HFFc6 (cell line): ENCODE results near the gene FMN1. TPM values are rescaled to one million over a fixed set of nuclear protein-coding genes. Genes with fewer than 3 reads are reported as not detected.

ENCODE experiments used
- DNase-seq: peaks from one replicate; pipeline ENCODE4 v3.0.0-alpha.2; 2018
- H3K27ac Mint-ChIP-seq: 2 replicates; pipeline ENCODE4 v1.8.0; 2020; ENCODE audit warnings: mild to moderate bottlenecking, mixed read lengths
- H3K27me3 Mint-ChIP-seq: 2 replicates; pipeline ENCODE4 v1.8.0; 2021; ENCODE audit warnings: mild to moderate bottlenecking, moderate library complexity, mixed read lengths; ENCODE audit not compliant: insufficient read depth
- H3K36me3 Mint-ChIP-seq: 2 replicates; pipeline ENCODE4 v1.8.0; 2021; ENCODE audit warnings: low read depth, mixed read lengths
- H3K4me1 Mint-ChIP-seq: 2 replicates; pipeline ENCODE4 v1.8.0; 2020; ENCODE audit warnings: low read depth, mixed read lengths
- H3K4me3 Mint-ChIP-seq: 2 replicates; pipeline ENCODE4 v1.8.0; 2020; ENCODE audit warnings: mild to moderate bottlenecking, moderate library complexity, mixed read lengths
- H3K9me3 Mint-ChIP-seq: 2 replicates; pipeline ENCODE4 v1.8.0; 2020; ENCODE audit warnings: mild to moderate bottlenecking, mixed read lengths
- total RNA-seq, 6 experiments: library from RNA; stranded (reverse); fragmentation: NEBNext Ultra II Directional; extraction: Animal tissue kit (Norgen Biotek cat#: 25700); gene quantifications; 2 replicates in 1 of 6; 3 replicates in 5 of 6; pipeline ENCODE4 v1.2.3, GENCODE V29; 2021
- TF ChIP-seq, protein P1 (sequence below): fragments of 200-600 bp; sonication (generic); IDR thresholded peaks from 2 replicates; pipeline ENCODE4 v1.5.0; 2021; ENCODE audit warnings: antibody characterized with exemption, mild to moderate bottlenecking

Gene FMN1
- total RNA-seq, 6 experiments from 2014 or later: 8.3 to 14.0 (median 12.6) TPM

DNA sequence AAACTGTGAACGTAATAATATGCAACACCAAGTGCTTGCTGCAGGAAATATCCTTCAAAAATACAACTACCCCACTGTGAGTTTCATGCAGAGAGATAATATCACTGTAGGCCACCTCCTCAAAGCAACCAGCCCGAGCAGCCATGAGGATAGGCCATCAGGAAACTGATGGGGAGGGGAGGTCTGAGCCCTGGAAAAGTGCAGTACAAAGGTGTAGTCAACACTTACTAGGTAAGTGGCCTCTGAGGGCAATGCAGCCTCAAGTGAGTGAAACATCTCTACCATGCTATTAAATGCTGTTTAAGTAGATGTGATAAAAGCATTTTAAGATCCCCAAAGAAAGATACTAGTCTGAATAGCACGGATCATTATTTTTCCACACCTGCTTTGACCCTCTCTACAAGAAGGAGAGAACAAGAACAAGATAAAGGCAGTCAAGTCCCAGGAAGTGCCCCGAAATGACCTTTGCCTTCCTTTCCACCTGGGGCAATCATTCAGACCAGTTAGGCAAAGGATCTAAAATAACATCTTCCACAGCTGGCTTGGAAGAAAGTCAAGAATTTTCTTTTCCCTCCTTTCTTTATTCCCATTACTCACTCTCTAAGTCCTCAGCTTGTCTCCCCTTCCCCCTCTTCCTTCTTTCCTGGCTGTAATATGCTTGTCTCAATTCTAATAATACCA is 62.8 kb downstream of the FMN1 start:
- TF ChIP-seq, protein P1, sequence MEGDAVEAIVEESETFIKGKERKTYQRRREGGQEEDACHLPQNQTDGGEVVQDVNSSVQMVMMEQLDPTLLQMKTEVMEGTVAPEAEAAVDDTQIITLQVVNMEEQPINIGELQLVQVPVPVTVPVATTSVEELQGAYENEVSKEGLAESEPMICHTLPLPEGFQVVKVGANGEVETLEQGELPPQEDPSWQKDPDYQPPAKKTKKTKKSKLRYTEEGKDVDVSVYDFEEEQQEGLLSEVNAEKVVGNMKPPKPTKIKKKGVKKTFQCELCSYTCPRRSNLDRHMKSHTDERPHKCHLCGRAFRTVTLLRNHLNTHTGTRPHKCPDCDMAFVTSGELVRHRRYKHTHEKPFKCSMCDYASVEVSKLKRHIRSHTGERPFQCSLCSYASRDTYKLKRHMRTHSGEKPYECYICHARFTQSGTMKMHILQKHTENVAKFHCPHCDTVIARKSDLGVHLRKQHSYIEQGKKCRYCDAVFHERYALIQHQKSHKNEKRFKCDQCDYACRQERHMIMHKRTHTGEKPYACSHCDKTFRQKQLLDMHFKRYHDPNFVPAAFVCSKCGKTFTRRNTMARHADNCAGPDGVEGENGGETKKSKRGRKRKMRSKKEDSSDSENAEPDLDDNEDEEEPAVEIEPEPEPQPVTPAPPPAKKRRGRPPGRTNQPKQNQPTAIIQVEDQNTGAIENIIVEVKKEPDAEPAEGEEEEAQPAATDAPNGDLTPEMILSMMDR: no peak
- H3K27me3 Mint-ChIP-seq: no peaks in the 10 kb centered on the region; the same call in 1 of the 2 replicates
- peaks cover 6% of the 10 kb centered on the region for H3K9me3 Mint-ChIP-seq
- H3K36me3 Mint-ChIP-seq: peaks cover 7% of the 10 kb centered on the region
- peak overlapping the region; percentile 6; the same call in 1 of the 2 replicates for H3K4me3 Mint-ChIP-seq
- H3K27ac Mint-ChIP-seq: peak overlapping the region; percentile 14; the same call in 1 of the 2 replicates
- H3K4me1 Mint-ChIP-seq: peaks cover 61% of the 10 kb centered on the region
- DNase-seq: no peak

DNA sequence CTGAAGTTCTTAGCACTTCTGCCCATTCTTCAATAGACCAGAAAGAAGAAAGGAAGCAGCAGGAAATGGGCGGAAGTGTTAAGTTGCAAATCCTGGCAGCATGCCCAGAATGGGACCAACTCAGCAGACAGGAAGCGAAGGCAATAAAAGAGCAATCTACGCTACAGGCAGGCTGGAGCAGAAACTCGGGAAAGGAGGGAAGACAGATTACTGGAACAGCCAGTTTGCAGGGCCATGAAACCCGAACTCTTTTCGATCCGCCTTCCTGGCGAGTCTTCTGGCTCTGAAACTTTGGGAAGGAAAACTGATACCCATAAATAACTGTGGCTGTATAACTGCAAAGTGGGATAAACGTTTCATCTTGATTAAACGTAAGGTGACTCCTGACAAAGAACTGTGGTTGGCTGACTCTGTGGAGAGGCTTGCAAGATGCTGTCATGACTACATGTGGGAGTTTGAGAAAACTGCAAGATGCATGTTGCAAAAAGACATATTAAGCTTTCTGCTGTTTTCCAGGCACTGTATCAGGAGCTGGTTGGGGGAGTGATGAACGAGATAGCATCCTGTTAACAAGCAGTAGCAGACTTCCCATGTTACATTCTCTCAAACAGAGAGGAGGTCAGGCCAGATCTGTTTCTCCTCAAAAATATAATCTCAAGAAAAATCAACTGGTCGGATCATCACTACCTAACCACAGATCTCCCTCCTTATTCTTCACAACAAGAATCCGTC is 67.8 kb downstream of the FMN1 start:
- Mint-ChIP-seq H3K4me1 (peaks cover 45% of the 10 kb centered on the region), H3K27me3 (no peaks in the 10 kb centered on the region), H3K36me3 (peaks cover 7% of the 10 kb centered on the region), H3K9me3 (peaks cover 6% of the 10 kb centered on the region), H3K4me3 (peak overlapping the region; percentile 81), H3K27ac (peak overlapping the region; percentile 87)
- TF ChIP-seq, protein P1: no peak
- peak; percentile 94 for DNase-seq

DNA sequence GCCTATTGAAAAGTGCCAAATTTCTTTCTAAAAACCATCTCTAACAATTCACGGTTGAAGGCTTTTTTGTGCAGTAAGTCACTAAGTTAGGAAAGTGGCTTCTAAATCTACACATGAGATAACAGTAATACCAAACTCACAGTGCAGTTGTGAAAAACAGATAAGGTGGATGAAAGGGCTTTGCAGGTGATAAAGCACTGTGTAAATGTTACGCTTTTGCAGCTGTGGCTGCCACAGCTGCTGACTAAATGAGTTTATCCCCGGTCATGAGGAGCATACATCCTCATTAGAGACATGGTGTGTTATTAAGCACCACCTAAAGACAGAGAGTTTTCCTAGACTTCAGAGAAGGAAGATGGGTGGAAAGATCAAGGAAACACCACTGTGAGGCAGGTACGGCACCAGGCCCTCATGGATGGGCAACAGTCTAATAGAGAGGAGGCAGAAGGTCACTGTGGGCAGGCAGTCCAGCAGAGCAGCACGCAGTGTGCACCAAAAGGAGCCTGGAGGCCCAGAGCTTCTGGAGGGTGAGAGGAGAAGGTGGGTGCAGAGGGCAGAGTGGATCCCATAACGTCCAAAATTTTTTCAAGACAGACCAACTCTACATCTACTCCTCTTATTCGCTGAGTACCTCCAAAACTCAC is 68.5 kb downstream of the FMN1 start:
- peak overlapping the region; percentile 87 for H3K27ac Mint-ChIP-seq
- no peaks in the 10 kb centered on the region for H3K27me3 Mint-ChIP-seq
- H3K4me3 Mint-ChIP-seq: no peak overlapping the region; the same call in 1 of the 2 replicates
- DNase-seq: no peak
- H3K36me3 Mint-ChIP-seq: peaks cover 7% of the 10 kb centered on the region
- peaks cover 6% of the 10 kb centered on the region for H3K9me3 Mint-ChIP-seq
- TF ChIP-seq, protein P1: no peak
- peaks cover 38% of the 10 kb centered on the region for H3K4me1 Mint-ChIP-seq

DNA sequence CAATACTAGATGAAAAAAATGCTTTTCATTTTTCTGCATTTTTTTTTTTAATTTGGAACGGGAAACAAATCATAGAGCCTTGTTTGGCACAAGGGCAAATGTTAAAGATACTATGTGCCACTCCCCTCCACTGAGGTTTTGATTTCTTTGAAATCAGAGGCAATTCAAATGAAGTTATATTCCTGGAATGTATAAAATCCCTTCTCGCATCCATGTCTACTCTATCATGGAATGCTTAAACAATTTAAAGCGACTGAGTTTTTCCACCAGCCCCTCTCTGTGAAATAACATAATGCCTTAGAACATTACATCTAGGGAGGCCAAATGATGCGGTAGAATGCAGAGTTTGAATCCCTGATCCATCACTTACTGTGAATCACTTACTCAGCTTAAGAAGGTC is 69.7 kb downstream of the FMN1 start:
- H3K27ac Mint-ChIP-seq: no peak overlapping the region

DNA sequence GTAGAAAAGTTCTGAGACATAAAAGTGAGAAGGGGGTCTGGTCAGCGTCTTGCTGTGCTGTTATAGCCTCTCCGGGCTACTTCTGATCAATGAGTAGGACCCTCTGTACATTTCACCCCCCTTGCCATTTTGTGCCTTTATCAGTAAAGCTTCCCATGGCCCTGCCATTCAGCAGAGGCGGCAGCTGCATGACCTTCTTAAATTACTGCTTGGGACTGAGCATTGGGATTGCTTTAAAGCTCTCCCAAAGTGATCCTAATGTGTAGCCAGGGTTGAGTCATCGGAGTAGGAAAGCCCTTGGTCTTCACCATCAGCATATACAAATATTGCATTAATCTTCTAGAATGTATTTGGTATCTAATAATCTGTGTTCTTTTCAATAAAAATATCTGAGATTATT is 70.2 kb downstream of the FMN1 start:
- peaks cover 6% of the 10 kb centered on the region for H3K9me3 Mint-ChIP-seq
- no peak for DNase-seq
- no peaks in the 10 kb centered on the region for H3K27me3 Mint-ChIP-seq
- H3K4me3 Mint-ChIP-seq: no peak overlapping the region
- TF ChIP-seq, protein P1: no peak
- no peak overlapping the region for H3K27ac Mint-ChIP-seq
- peaks cover 44% of the 10 kb centered on the region for H3K4me1 Mint-ChIP-seq
- peaks cover 7% of the 10 kb centered on the region for H3K36me3 Mint-ChIP-seq

More for the DNA sequence above, 69.7 kb downstream of the FMN1 start:
- DNase-seq: no peak
- Mint-ChIP-seq H3K4me1 (peaks cover 38% of the 10 kb centered on the region), H3K4me3 (no peak overlapping the region), H3K36me3 (peaks cover 7% of the 10 kb centered on the region), H3K9me3 (peaks cover 6% of the 10 kb centered on the region), H3K27me3 (no peaks in the 10 kb centered on the region)
- TF ChIP-seq, protein P1: no peak
